ENCODE data around the gene LRP1B.
"Not testable (repeated sequence)": the region's sequence is repeated elsewhere in the genome, so short reads cannot be mapped to it uniquely, and the experiment has no call there.

Gene LRP1B

DNA sequence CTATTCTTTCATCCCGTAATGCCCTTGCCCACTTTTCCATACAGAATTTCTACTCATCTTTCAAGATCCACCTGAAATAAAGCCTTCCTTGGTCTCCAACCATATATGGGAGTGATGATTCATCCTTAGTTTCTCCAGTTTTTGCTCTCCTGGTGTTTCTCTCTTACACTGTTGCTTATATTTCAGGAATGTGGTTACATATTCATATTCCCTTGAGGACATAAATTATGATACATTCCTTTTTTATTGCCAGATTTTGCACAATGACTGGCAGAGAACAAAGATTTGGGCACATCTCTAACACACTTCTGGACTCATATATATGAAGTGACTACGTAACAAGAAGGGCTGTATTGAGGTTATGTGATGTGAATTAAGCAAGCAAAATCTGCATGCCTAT, 1777.3 kb downstream of the LRP1B start:
- DNase-seq = no peak

DNA sequence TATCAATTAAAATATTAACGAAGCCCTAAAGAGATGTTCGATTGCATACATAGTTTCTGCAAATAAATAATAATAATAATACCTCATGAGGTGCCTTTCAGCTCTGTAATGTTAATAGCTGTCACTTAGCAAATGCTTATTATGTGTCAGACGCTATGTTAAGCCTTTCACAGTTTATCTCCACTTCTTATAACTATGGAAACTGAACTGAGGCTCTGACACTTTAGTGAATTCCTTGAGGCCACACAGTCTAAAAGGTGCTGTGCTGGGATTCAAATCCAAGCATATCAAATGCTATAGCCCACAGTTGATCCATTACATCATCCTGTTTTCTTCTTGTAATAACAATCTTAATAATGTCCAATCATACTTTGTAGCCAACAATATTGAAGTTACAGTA, 1779.1 kb downstream of the LRP1B start:
- DNase-seq = no peak

DNA sequence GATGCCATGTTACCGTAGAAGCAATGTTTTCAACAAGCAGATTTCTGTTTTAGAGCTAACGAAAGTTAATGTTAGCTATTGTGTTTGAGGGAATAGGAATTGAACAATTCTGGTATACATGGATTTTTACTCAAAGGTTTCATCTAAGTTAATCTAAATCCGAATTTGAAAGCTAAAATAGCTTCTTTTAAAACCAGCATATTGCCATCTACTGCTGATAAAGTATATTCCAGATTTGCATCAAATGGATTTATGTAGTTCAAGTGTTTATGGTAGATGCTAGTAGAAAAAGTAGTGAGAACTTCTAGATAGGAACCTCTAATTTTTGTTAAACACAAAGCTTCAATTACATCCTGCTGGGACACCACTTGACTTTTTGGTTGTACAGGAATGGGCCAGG, 1781.1 kb downstream of the LRP1B start:
- DNase-seq = no peak

DNA sequence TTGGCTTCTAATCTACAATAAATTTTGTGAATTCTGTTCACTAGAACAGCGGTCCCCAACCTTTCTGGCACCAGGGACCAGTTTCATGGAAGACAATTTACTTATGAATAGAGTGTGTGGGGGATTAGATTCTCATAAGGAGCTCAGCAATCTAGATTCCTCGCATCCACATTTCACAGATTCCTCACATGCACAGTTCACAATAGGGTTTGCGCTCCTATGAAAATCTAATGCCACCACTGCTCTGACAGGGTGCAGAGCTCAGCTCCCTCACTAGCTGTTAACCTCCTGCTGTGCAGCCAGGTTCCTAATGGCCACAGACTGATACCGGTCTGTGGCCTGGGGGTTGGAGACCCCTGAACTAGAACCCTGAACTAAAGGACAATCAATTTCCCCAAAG, 1782.0 kb downstream of the LRP1B start:
- DNase-seq = no peak

GRCh38 chr2:140344838-140345237, 1786.0 kb downstream of the LRP1B start:
- no peak for DNase-seq

DNA sequence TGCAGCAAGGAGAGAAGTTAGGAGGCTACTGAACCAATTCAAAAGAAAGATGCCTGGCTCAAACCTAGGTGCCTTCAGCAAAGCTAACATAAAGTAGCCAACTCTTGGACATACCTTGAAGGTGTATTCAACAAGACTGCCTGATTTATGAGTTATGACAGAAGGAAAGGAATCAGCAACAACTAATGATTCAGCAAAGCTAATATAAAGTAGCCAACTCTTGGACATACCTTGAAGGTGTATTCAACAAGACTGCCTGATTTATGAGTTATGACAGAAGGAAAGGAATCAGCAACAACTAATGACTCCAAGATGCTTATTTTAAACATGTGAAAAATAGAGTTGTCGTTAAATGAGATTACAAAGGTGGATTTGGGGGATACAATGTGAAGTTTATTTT, 1786.5 kb downstream of the LRP1B start:
- not testable (repeated sequence) for DNase-seq

GRCh38 chr2:140338795-140339194, 1792.0 kb downstream of the LRP1B start:
- DNase-seq = no peak

DNA sequence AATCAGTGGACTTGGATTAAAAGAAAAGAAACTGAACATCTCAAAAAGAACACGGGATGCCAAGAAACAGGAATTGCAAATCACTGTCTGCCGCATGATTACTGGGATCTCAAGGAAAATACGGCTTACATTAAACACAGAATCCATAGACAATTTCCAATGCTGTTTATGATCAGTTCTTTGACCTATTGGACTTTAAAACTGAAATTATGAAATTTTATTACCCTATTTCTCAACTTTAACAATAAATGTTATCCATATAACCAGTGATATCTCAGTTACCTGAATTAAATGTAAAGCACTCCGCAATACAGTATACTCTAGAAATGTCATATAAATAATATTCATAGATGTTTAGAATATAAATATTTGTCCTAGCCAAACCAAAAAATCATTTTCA, 1793.8 kb downstream of the LRP1B start:
- no peak for DNase-seq

GRCh38 chr2:140316345-140316744, 1814.5 kb downstream of the LRP1B start:
- DNase-seq = no peak

DNA sequence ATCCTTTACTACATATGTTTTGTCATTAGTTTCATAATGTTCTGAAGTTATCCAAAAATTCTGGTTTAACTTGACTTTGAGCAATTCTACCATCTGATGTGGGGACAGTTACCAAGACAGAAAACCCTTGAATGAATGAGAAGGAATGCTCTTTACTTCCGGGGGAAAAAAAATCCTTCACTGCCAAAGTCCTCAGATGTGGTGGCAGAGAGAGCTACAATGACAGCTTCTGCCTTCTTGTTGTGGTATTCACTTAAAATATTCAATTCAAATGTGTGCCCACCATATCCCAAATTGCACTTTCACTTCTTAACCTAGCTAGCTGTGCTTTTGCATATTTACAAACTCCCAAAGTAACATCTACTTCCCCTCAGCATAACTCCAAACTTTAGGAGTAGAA, 1818.9 kb downstream of the LRP1B start:
- DNase-seq = no peak

- DNase-seq = no peak
These were observed 1822.1 kb downstream of the LRP1B start for GRCh38 chr2:140308706-140309105.

DNA sequence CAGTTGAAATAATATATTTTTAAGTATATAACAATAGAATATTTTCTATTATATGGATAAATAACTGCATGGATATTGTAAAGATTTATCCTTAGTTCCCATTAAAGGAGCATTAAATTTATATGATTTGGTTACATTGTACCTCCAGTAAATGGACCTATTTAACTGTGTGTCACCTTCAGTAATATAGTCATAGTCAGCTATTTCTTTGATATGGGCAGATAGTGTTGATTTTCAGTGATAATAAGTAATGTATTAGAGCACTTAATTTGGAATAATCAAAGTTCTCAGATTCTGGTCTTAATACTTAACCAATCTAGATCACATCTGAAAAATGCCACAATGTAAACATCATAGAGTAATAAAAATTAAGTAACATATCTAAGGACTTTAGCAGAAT, 1823.3 kb downstream of the LRP1B start:
- DNase-seq = no peak

DNA sequence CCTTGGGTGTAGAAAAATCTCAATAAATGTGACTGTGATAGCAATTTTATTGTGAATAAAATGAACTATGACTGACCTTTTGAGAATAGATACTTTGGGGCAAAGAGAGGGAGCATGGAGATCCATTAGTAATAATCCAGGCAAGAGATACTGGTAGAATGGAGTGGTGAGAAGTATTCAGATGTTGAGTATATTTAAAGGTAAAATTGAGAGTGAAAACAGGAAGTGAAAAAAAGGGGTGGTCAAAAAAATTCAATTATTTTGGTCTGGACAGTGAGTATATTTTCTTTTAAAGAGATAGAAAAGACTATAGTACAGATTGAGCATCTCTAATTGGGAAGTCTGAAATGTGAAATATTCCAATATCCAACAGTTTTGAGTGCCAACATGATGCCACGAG, 1835.0 kb downstream of the LRP1B start:
- DNase-seq = no peak

DNA sequence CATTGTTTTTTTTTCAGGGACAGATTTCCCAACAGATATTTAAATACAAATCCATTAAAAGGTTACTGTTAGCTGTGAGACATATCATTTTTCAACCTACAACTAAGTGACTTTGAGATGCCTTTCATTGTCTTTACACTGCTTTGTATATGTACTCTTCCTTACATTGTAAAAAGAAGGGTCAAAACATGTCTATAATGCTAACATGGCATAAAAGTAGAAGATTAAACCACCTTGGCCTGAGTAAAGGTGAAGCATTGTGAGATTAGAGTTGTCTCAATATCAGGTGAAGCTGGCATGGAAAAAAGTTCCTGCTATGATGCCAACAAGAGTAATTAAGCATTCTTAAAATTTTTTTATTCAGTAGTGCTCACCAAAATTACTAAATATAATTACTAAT, 1842.1 kb downstream of the LRP1B start:
- no peak for DNase-seq

GRCh38 chr2:140288213-140288612, 1842.6 kb downstream of the LRP1B start:
- DNase-seq = no peak

- no peak for DNase-seq
These were observed 1844.4 kb downstream of the LRP1B start for GRCh38 chr2:140286377-140286776.

- not testable (repeated sequence) for DNase-seq
These were observed 1853.5 kb downstream of the LRP1B start for GRCh38 chr2:140277344-140277743.

DNA sequence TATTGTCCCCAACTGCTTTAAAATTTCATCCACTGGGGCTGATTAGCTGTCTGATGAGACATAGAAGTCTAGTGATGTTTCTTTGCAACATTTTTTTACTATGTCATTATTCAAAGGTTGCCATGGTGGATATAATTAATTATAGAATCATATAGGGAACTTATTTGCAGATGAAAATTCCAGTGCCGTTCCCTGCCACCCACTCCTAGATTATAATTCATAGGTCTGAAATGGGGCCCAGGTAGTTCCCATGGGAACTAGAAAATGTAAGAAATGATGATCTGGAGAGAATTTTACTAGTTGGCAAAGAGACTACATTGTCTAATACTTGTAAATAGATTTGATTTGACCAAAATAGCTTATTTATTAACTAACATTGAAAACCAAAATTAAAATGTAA, 1854.2 kb downstream of the LRP1B start:
- DNase-seq = no peak

DNA sequence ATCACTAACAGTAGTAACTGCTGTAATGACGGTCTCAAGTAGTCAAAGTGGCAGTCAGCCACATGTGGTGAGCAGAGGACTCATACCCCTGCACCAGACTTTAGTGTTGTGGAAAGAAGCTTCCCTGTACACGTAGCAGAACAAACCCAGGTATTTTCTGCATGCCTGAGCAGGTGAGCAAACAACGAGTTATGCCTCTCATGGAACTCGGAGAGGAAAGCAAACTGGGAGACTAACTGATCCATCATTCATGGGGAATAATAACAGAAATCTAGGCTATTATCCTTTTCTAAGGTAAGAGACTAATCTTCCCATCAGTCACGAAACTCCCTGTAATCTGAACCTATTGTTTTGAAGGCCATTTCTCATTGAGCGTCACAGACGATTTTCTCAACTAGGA, 1855.4 kb downstream of the LRP1B start:
- DNase-seq = no peak

DNA sequence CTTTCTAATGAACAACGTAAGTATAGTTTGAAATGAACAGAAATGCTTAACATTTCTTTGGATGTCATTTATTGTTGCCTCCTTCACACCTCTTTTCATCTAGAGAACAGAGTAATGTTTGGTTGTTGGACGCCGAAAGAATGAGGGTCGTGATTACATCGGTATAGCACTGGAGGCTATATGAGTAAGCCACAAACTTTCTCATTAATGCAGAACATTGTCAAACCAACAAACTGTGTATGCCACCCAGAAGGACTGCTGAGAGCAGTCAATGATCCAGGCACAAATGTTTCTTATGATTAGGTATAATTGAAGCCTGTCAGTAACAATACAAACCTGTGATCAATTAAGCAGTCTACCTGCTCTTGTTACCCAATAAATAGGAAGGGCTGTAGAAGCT, 1855.9 kb downstream of the LRP1B start:
- DNase-seq = no peak

DNA sequence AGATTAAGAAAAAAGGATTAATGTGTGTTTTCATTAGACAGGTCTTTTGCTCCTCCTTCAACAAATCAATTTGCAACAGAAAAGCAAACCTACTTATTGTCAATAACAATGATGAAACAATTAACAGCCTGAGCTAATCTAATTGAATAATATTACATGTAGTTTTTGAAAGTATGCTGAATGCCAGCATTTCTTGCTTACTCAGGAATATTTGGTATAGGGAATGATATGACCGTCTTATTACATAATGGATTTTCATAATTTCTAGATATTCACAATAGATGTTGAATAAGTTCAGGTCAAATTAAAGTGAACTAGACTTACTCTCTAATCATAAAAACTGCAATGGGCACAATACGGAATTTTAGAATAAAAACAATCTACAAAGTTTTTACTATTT, 1856.9 kb downstream of the LRP1B start:
- DNase-seq = no peak

DNA sequence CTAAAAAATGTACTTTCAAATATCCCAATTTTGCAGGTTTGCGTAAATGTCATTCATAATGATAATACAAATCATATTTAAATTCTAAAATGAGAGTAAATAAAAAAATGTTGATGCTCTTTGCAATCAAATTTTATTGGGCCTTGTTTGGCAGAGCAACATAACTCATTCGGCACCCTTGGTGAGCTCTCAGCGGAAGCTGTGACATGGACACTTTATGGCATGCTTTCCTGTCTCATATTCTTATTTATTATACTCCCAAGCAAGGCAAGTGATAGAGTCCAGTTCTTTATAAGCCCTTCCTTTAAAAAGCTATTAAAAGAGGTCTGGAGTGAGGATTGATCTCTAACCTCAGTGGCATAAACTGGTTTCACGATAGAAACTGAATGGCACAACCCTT, 1857.4 kb downstream of the LRP1B start:
- DNase-seq = no peak

GRCh38 chr2:140270224-140270623, 1860.6 kb downstream of the LRP1B start:
- DNase-seq = no peak

DNA sequence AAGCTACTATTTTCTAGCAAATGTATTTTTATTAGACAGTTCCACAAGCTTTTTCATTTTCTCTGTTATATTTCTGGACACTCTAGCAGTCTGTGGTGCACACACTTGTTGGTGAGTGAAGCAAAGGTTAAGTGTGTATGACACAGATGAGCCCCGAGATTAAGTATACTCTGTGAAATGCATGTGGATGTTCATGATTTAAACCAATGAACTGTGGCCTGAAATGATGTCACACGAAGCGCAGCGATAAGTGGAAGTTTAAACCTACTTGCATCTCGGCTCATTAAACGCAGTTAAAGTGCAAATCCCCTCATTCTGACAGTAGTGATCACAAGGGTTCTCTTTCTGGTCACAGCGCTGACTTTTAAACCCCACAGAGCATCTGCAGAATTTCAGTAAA, 1861.8 kb downstream of the LRP1B start:
- no peak for DNase-seq

DNA sequence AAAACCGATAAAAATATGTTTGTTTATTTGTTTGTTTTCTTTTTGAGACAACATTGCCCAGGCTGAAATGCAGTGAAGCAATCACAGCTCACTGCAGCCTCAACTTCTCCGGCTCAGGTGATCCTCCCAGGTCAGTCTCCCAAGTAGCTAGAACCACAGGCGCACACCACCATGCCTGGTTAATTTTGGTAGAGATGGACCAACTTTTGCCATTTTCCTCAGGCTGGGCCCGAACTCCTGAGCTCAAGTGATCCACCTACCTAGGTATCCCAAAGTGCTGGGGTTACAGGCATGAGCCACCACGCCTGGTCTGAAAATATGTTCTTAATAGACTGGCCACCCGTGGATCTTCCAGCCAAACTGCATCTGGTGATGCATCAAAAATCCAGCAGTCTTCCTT, 1867.9 kb downstream of the LRP1B start:
- no peak for DNase-seq

GRCh38 chr2:140257692-140258300, 1873.0 kb downstream of the LRP1B start:
- DNase-seq = no peak
